ENCODE data around the gene FOXO6.

Gene FOXO6

GRCh38 chr1:41315871-41316270 lies 45.4 kb upstream of the FOXO6 start:
- no peak for DNase-seq (ENCODE audit: extremely low spot score)
- ChIA-PET CTCF (interaction anchor here (1.5 kb wide), 1 partner anchor 40 kb away, joined by 4 read pairs; no protein-coding TSS in a partner anchor), POLR2A (no interaction called here)
- TF ChIP-seq FOXK2 (IDR thresholded peaks at IDR 0.05) (no peak), TARDBP (IDR thresholded peaks at IDR 0.05) (no peak), NFRKB (IDR thresholded peaks at IDR 0.05) (no peak), FOXM1 (IDR thresholded peaks at IDR 0.05; ENCODE audit: borderline replicate concordance) (no peak), ZNF384 (IDR thresholded peaks at IDR 0.05) (no peak), LEF1 (IDR thresholded peaks at IDR 0.05; ENCODE audit: borderline replicate concordance) (no peak), HDGF (IDR thresholded peaks at IDR 0.05; ENCODE audit: borderline replicate concordance) (no peak), ELF4 (IDR thresholded peaks at IDR 0.05) (no peak), BHLHE40 (IDR thresholded peaks at IDR 0.05; ENCODE audit: borderline replicate concordance) (no peak), FOXA1 (IDR thresholded peaks at IDR 0.05) (no peak), SUZ12 (IDR thresholded peaks at IDR 0.05) (no peak), L3MBTL2 (conservative IDR thresholded peaks at IDR 0.05) (no peak), PKNOX1 (IDR thresholded peaks at IDR 0.05) (no peak), SP1 (IDR thresholded peaks at IDR 0.05) (no peak), ARNT (IDR thresholded peaks at IDR 0.05) (no peak), CTBP1 (IDR thresholded peaks at IDR 0.05; ENCODE audit: borderline replicate concordance) (no peak)

- CTCF ChIA-PET = interaction anchor here (1.0 kb wide), 1 partner anchor 100 kb away, joined by 3 read pairs; no protein-coding TSS in a partner anchor
- POLR2A ChIA-PET = no interaction called here
- DNase-seq (ENCODE audit: extremely low spot score) = no peak
- TF ChIP-seq FOXM1 (IDR thresholded peaks at IDR 0.05; ENCODE audit: borderline replicate concordance) (no peak), TARDBP (IDR thresholded peaks at IDR 0.05) (no peak), NFRKB (IDR thresholded peaks at IDR 0.05) (no peak), PKNOX1 (IDR thresholded peaks at IDR 0.05) (no peak), ARNT (IDR thresholded peaks at IDR 0.05) (no peak), SUZ12 (IDR thresholded peaks at IDR 0.05) (no peak), SP1 (IDR thresholded peaks at IDR 0.05) (no peak), ELF4 (IDR thresholded peaks at IDR 0.05) (no peak), HDGF (IDR thresholded peaks at IDR 0.05; ENCODE audit: borderline replicate concordance) (no peak), ZNF384 (IDR thresholded peaks at IDR 0.05) (no peak), BHLHE40 (IDR thresholded peaks at IDR 0.05; ENCODE audit: borderline replicate concordance) (no peak), FOXK2 (IDR thresholded peaks at IDR 0.05) (no peak), L3MBTL2 (conservative IDR thresholded peaks at IDR 0.05) (no peak), CTBP1 (IDR thresholded peaks at IDR 0.05; ENCODE audit: borderline replicate concordance) (no peak), LEF1 (IDR thresholded peaks at IDR 0.05; ENCODE audit: borderline replicate concordance) (no peak)
These were observed 43.9 kb upstream of the FOXO6 start for GRCh38 chr1:41317361-41317760.

GRCh38 chr1:41318135-41318534 lies 43.1 kb upstream of the FOXO6 start:
- ChIA-PET POLR2A (no interaction called here), CTCF (interaction anchor here (0.9 to 1.0 kb wide), 2 partner anchors 42 to 99 kb away, joined by 3 read pairs; no protein-coding TSS in a partner anchor)
- DNase-seq (ENCODE audit: extremely low spot score) = no peak
- TF ChIP-seq HDGF (IDR thresholded peaks at IDR 0.05; ENCODE audit: borderline replicate concordance) (no peak), SUZ12 (IDR thresholded peaks at IDR 0.05) (no peak)

- POLR2A ChIA-PET = interaction anchor here (1.3 kb wide), 1 partner anchor 43 kb away, joined by 3 read pairs; no protein-coding TSS in a partner anchor
- CTCF ChIA-PET = interaction anchor here (0.6 to 0.9 kb wide), 4 partner anchors 11 to 117 kb away, joined by 3 to 9 read pairs (median 4); no protein-coding TSS in a partner anchor
- no peak for TF ChIP-seq L3MBTL2 (conservative IDR thresholded peaks at IDR 0.05)
- no peak for TF ChIP-seq FOXK2 (IDR thresholded peaks at IDR 0.05)
- TF ChIP-seq SUZ12 (IDR thresholded peaks at IDR 0.05) = no peak
- TF ChIP-seq LEF1 (IDR thresholded peaks at IDR 0.05; ENCODE audit: borderline replicate concordance) = no peak
- TF ChIP-seq PKNOX1 (IDR thresholded peaks at IDR 0.05) = no peak
- no peak for TF ChIP-seq NFRKB (IDR thresholded peaks at IDR 0.05)
- no peak for TF ChIP-seq CTBP1 (IDR thresholded peaks at IDR 0.05; ENCODE audit: borderline replicate concordance)
- TF ChIP-seq FOXA1 (IDR thresholded peaks at IDR 0.05) = no peak
- no peak for TF ChIP-seq SP1 (IDR thresholded peaks at IDR 0.05)
- no peak for TF ChIP-seq TARDBP (IDR thresholded peaks at IDR 0.05)
- no peak for TF ChIP-seq HDGF (IDR thresholded peaks at IDR 0.05; ENCODE audit: borderline replicate concordance)
- TF ChIP-seq FOXM1 (IDR thresholded peaks at IDR 0.05; ENCODE audit: borderline replicate concordance) = no peak
- no peak for TF ChIP-seq ZNF384 (IDR thresholded peaks at IDR 0.05)
- no peak for TF ChIP-seq BHLHE40 (IDR thresholded peaks at IDR 0.05; ENCODE audit: borderline replicate concordance)
- DNase-seq (ENCODE audit: extremely low spot score) = no peak
These were observed 42.0 kb upstream of the FOXO6 start for GRCh38 chr1:41319106-41319755.

- DNase-seq (ENCODE audit: extremely low spot score) = no peak
- TF ChIP-seq FOXA1 (IDR thresholded peaks at IDR 0.05) (no peak), CTBP1 (IDR thresholded peaks at IDR 0.05; ENCODE audit: borderline replicate concordance) (no peak)
- POLR2A ChIA-PET = interaction anchor here (1.3 kb wide), 1 partner anchor 43 kb away, joined by 3 read pairs; no protein-coding TSS in a partner anchor
- CTCF ChIA-PET = interaction anchor here (0.6 to 1.1 kb wide), 3 partner anchors 10 to 114 kb away, joined by 3 to 4 read pairs (median 3); no protein-coding TSS in a partner anchor
These were observed 41.2 kb upstream of the FOXO6 start for GRCh38 chr1:41319807-41320711.

All from HEK293T (cell line).